SKM-1 treated with dmso at 0.1 percent for 144 hours (cell line): Measurements from ENCODE around the gene CAPZB.
"Not testable (repeated sequence)": the region's sequence is repeated elsewhere in the genome, so short reads cannot be mapped to it uniquely, and the experiment has no call there.

Experiments
- DNase-seq: peaks from one replicate; lab custom pipeline; 2025; ENCODE audit not compliant: unreplicated experiment; lab: John Stamatoyannopoulos, UW

CAPZB gene

DNA sequence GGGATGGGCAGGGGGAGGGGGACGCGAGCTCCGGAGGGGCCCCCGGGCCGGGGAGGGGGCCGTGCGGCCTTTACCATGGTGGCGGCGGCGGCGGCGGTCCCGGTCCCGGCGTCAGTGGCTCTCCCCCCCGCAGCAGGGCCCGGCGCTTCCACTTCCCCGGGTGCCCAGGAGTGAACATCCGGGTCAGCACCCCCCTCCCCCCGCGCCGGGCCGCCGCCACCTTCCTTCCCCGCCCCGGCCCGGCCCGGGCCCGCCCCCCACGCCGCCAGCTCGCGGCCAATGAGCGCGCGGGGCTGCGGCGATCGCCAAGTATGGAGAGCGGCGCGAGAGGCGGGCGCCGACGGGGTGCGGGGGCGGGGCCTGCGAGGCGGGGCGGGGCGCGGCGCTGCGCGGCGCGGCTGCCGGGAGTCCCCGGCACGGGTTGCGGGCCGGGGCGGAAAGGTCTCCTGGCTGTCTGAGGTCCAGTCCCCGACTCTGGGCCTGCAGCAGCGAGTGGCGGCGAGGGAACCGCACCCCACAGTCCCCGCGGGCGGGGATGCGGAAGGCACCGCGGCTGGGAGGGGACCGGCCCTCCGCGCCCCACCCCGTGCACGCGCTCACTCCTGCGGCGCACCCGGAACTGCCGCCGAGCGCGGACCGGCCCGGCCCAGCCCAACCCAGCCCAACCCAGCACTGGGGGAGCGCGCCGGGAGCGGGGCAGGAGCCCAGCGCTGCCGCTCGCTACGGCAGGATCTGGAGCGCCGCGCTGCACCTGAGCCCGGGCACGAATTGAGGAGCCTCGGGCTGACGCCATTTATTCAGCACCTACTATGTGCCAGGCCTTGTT is at the start of gene CAPZB:
Gene CAPZB, minus strand, starts transcription at position 178 of the 826 bp plus-strand sequence. Its CDS starts 101 bp downstream, at position 77.
- peak; percentile 83 for DNase-seq

DNA sequence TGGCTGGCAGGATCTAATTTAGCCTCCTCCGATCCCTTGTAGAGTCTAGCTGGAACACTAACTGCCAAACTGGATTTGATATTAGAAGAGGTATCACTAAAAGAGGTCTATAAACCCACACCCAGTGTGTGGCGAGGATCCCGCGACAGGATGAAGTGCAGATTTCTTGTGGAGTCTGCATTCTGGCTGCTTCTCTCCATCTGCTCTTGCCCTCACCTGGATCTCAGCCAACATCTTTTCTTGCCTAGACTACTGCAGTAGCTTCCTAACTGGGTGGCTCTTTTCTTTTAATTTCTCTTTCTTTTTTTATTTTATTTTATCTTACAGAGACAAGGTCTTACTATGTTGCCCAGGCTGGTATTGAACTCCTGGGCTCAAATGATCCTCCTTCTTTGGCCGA is 48.9 kb upstream of the CAPZB start:
- no peak for DNase-seq

DNA sequence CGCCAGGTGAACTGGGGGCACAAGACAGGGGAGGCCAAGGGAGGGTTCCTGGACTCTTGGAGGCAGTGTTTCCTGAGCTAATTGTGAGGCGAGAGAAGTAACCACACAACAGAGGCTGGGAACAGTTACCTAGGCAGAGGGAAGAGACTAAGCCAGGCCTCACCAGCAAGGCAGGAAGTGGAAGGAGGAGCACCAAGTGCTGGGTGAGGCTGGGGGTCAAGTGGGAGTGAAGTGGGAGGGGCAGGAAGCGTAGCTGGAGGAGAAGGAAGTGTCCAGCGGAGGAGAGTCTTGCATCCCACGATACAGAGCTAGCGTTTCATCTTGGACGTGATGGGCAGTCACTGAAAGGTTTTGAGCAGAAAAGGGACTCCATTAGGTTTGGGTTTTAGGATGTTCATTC is 48.3 kb upstream of the CAPZB start:
- peak; percentile 75 for DNase-seq

DNA sequence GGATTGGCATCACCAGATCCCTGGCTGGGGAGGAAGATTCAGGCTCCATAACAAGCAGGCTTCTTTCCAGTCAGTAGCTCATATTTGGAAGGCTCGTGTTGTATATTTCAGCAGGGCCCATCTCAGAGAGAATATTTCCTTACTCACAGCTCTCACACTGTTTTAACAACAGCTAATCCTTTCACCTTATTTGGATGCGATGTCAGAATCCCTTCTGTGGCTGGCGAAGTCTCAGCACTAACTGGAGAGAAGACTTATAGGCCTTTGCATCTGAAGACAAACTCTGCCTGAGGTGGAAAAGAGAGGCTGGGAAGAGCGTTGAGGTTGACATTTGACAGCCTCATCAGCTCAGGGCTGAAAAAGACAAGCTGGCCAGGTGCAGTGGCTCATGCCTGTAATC is 47.2 kb upstream of the CAPZB start:
- no peak for DNase-seq

DNA sequence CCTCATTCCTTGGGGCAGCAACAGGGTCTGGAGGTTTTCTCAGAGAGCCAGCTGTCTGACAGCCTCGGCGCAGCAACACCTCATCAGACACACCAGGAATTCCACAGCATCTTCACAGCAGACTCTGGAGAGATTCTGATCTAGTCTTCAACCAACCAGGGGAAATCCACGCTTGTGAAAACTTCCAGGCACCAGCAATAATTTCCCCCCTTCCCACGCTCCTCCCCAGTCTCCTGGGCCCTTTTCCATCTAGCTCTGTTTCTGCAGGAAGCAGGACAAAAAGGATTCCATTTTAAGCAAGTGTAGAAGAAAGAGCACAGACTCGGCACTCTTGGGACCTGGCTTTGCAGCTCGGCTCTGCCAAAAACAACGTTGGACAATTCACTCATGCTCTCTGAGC is 44.3 kb upstream of the CAPZB start:
- no peak for DNase-seq

DNA sequence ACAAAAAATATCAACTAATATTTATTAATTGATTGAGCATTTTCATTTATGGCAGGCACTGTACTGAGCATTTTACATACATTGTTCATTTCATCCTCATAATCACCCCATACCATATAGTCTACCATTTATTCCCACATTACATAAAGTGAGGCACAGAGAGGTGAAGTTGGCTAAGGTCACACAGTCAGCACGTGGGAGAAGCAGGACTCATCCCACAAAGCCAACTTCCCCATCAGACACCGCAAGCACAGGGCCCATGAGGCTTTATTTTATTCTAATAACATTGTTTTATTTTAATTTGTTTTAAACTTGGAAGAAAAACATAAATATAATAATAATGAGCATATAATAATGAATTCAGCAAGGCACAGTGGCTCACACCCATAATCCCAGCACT is 43.1 kb upstream of the CAPZB start:
- no peak for DNase-seq

DNA sequence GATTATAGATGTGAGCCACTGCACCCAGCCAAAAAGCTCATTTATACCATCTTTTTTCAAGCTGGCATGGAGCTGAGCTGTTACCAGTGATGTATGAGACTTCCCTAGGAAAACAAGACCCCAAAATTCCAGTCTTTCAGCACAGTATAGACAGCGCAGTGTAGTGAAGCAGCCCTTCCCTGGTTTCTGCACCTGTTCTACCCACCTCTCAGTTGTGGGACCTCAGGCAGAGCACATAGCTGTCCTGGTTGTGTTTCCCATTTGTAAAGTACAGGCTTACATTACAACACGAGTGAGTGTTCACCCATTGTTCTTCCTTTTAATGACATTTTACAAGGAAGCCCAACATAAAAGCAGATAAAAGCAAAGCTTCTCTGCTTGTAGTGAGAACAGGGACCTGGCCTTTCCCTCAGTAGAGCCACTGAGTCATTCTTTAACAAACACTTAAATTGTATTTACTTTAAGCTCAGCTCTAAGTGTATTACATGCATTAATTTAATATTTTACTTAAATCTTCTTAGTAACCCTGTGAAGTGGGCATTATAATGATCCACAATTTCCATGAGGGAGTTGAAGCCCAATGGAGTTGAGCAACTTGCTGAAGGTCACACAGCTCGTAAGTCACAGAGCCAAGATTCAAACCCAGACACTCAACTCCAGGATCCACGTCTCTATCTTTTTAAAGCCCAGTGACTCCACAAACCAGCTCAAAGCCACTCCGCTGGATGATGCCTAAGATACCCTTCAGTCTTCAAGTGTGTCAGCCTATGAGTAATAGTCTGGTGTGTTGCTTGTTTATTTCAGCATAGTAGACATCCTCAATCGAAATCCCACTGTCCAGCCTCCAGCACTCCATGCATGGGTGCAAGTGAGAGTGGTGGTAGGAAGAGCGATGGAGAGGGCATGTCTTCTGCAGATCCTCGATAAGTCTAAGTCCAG is 40.5 kb upstream of the CAPZB start:
- no peak for DNase-seq

DNA sequence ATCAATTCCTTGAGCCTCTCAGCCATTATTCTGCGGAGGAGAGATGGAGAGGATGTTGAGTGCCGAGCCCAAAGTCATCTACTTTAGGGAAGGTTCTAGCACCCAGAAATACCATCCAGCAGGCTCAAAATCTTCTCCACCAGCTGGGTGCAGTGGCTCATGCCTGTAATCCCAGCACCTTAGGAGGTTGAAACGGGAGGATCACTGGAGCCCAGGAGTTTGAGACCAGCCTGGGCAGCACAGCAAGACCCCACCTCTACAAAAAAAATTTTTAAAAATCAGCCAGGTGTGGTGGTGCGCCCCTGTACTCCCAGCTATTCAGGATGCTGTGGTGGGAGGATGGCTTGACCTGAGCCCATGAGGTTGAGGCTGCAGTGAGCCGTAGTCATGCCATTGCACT is 39.5 kb upstream of the CAPZB start:
- DNase-seq = no peak

DNA sequence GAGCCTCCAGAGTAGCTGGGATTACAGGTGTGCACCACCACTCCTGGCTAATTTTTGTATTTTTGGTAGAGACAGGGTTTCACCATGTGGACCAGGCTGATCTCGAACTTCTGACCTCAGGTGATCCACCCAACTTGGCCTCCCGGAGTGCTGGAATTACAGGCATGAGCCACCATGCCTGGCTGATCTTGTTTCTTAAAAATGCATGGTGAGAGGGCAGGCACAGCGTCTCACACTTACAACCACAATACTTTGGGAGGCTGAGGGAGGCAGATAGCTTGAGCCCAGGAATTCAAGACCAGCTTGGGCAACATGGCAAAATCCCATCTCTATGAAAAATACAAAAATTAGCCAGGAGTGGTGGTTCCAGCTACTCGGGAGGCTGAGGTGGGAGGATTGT is 37.2 kb upstream of the CAPZB start:
- DNase-seq = not testable (repeated sequence)

DNA sequence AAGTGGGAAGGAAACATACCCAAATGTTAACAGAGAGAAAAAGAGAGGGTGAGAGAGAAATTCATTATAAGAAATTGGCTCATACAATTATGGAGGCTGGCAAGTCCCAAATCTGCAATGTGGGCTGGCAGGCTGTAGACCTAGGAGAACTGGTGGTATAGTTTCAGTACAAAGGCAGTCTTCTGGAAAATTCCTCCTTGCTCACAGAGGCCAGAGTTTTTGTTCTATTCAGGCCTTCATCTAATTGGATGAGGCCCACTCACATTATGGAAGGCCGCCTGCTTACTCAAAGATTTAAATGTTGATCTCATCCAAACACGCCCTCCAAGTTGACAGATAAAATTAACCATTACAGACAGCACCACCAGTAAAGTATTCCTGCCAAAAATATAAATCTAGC is 36.1 kb upstream of the CAPZB start:
- no peak for DNase-seq

DNA sequence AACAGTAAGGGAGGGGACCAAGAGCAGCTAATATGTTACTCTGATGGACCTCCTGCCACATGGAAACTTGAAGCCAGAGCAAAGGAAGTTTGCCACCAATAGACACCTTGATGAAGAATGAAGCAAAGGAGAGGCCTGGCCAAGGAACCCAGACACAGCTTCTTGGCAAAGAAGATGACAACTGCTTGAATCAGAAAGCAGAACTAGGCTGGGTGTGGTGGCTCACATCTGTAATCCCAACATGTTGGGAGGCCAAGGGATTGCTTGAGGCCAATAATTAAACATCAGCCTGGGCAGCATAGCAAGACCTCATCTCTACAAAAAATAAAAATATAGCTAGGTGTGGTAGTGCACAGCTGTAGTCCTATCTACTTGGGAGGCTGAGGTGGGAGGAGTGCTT is 31.7 kb upstream of the CAPZB start:
- DNase-seq = peak; percentile 13

DNA sequence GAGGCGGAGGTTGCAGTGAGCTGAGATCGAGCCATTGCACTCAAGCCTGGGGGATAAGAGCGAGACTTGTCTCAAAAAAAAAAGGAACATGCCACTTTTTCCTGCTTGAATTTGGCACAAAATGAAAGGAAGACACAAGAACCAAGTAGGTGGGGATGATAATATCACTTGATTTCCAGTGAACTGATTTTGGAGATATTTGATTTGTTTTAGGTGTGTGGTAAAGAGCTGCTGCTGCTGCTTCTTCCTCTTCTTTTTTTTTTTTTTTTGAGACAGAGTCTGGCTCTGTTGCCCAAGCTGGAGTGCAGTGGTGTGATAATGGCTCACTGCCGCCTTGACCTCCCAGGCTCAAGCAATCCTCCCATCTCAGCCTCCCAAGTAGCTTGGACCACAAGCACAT is 29.9 kb upstream of the CAPZB start:
- DNase-seq = no peak

DNA sequence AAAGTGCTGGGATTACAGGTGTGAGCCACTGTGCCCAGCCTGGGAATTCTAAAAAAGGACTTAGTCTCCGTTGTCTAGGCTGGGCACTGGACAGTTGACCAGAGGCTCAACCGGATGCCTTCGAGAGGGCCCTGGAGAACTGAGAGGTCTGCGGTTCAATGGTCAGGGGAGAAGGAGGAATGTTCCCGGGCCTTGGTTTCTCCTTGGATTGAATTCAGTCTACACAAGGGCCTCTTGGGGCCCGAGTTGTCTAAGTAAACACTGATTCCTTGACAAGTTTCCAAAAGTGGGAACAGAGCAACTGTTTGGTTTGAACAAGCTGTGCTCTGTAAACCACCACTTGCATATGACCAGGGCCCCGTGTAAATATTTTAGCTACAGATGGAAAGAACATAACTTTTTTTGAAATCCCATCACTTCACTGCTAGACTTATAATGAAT is 29.1 kb upstream of the CAPZB start:
- no peak for DNase-seq

DNA sequence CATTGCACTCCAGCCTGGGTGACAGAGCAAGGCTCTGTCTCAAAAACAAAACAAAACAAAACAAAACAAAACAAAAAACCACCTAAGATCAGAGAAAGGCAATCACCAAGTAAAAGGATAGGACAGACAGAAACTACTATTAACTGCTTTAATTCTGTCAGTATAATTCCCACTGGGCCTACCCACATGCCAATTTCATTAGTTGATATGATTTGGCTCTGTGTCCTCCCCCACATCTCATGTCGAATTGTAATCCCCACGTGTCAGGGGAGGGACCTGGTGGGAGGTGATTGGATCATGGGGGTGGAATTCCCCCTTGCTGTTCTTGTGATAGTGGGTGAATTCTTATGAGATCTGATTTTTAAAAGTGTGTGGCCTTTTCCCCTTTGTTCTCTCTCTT is 27.2 kb upstream of the CAPZB start:
- DNase-seq = no peak

DNA sequence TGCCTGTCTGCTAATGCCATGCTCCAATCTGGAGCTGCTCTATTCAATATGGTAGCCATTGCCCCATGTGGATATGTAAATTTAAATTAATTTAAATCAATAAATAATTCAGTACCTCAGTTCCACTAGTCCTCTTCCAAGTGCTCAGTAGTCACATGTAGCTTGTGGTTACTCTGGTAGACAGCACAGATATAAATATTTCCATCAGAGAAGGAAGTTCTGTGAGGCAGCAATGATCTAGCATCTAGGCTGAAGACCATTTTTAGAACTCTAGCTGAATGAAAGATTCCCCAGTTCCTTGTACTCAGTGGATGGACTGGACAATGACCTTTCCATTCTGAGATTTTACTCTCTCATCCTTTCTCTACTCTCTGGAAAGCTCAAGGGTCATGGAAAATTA is 25.8 kb upstream of the CAPZB start:
- peak; percentile 62 for DNase-seq

DNA sequence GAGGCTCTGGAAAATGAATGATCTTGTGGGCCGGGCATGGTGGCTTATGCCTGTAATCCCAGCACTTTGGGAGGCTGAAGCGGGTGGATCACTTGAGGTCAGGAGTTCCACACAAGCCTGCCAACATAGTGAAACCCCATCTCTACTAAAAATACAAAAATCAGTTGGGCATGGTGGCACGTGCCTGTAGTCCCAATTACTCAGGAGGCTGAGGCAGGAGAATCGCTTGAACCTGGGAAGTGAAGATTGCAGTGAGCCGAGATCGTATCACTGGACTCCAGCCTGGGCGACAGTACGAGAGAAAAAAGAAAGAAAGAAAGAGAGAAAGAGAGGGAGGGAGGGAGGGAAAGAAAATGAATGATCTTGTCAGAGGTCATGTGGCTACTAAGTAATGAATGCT is 24.3 kb upstream of the CAPZB start:
- not testable (repeated sequence) for DNase-seq

DNA sequence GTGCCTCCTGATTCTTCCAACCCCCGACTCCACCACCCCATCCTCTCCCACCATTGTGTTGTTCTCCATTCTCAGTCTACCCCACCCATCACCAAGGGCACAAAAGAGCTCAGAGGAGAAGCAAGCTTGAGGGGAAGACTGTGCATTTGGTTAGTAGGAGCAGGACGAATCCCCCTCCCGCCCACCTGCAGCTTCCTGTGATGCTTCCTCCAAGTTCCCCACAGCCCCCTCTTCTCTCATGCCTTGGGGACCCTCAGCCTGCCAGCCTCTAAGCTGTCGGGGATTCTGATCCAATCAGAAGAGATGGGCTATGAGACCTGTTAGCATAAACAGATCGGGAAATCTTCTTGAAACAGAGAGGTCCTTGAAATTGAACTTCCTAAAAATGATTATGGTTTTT is 22.2 kb upstream of the CAPZB start:
- DNase-seq = no peak

DNA sequence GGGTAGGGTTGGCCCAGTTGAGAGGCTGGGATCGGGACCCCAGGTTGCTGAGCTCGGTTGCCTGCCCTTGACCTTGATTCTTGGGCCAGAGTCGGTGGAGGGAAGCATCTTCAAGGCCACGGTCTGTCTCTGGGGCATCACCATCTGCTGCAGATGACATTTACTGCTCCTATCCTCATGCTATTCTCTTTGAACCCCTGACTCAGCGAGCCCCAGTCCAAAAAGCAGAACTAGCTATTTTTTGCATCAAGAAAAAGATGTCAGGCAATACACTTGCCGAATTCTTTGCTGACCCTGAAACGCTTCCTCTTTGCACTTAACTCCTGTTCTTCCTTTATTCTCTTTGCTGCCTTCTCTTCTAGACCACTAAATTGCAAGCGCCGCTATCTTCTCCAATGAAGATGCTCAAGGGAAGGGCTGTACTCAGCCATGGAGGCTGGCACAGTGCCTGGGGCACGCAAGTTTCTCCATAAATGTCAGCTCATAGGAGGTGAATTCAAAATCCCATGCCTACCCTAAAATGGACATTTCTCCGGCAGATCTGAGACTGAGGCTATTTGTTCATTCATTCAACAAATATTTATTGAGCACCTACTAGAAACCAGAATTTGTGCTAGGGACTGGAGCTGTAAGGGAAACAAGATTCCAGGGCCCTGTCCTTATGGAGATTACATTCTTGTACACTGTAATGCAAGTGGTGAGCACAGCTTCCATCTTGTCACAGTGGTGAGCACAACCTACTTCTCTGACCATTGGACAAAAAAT is 20.5 kb upstream of the CAPZB start:
- peak; percentile 99 for DNase-seq

DNA sequence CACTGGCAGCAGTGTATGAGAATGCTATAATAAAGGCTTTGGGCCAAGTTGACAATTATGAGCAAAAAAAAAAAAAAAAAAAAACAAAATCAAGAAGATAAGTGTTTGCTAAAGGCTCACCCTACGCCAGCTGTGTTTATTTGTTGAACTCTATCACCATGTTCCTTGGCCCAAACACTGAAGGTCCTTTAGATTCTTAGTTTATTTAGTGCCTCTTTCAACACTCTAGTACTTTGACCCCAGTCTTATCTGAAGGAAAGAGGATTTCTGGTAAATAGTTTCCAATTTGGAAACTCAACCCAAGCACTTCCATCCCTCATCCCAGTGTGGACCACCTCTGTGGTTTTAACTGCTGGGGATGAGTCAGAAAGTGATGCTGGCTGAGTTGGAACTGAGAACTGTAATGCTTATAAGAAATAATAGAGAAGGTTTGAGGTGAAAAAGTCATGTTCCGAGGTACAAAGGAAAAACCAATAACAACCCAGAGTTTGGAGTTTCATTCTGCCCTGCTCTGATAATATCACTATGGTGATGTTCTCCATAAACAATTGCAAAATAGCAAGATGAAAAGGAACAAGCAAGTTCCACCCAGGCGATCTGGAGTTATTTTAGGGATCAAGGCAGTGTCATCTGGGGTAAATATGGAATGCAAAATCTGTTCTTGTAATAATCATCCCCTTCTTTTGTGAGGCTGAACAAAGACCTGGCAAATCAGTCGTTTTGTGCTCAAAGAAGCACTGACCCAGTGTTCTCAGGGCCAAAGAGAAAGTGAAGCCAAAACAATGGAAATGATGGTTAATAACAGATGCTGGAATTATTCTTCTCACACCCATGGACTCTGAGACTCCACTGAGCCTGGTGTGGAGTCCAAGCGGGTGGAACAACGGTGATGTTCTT is 19.7 kb upstream of the CAPZB start:
- DNase-seq = no peak

DNA sequence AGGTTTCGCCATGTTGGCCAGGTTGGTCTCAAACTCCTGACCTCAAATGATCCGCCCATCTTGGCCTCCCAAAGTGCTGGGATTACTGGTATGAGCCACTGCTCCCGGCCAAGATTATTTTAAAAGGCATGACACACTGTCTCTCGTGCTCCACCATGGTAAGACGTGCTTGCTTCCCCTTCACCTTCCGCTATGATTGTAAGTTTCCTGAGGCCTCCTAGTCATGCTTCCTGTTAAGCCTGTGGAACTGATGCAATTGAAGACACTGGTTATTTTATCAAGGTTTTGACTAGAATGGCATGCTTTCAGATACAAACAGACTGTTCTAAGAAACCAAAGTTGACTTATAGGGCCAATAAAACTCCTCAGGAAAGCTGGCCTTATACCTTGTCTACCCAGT is 16.9 kb upstream of the CAPZB start:
- DNase-seq = not testable (repeated sequence)
